Epithelial cell of proximal tubule (primary cell): Measurements from ENCODE around the gene CD82. TPM values are rescaled to one million over a fixed set of nuclear protein-coding genes. Genes with fewer than 3 reads are reported as not detected.
A peak's percentile ranks its signal among the peaks of the same experiment; 100 is the strongest.

Experiments
- DNase-seq: peaks from one replicate; pipeline ENCODE4 v3.0.0-alpha.2; 2011; ENCODE audit warnings: low read depth
- H3K4me3 ChIP-seq: 2 replicates; pipeline ENCODE4 v1.5.1; 2011; ENCODE audit warnings: low read depth, mild to moderate bottlenecking, low read length
- CTCF ChIP-seq: conservative IDR thresholded peaks from 2 replicates; pipeline ENCODE4 v1.5.1; 2012; ENCODE audit warnings: low read depth, mild to moderate bottlenecking, low read length
- total RNA-seq: library from RNA; depleted of rRNA; stranded (reverse); fragments of >200 nt; gene quantifications from 2 replicates; pipeline ENCODE4 v1.2.3, GENCODE V29; 2015

CD82 gene
- total RNA-seq, 1 donor from 2014 or later, result 14.2 TPM

- no peak for TF ChIP-seq CTCF
- DNase-seq, result no peak
- H3K4me3 ChIP-seq, result no peak overlapping the region
These were observed 1.8 kb upstream of the CD82 start for GRCh38 chr11:44563711-44564110.

GRCh38 chr11:44564166-44564565 lies 1.3 kb upstream of the CD82 start:
- H3K4me3 ChIP-seq, result peak overlapping the region; percentile 62
- TF ChIP-seq CTCF, result no peak
- DNase-seq, result no peak

- no peak for TF ChIP-seq CTCF
- peak overlapping the region; percentile 62 for H3K4me3 ChIP-seq
- DNase-seq, result peak; percentile 50
These were observed 723 bp upstream of the CD82 start for GRCh38 chr11:44564670-44565210.

GRCh38 chr11:44565953-44566949 lies 788 bp downstream of the CD82 start:
- DNase-seq, result no peak
- TF ChIP-seq CTCF, result no peak
- H3K4me3 ChIP-seq, result peak overlapping the region; percentile 78

GRCh38 chr11:44566952-44567875 lies 1.8 kb downstream of the CD82 start:
- no peak for DNase-seq
- no peak overlapping the region for H3K4me3 ChIP-seq
- TF ChIP-seq CTCF, result peak; percentile 29

- TF ChIP-seq CTCF, result no peak
- no peak overlapping the region for H3K4me3 ChIP-seq
- no peak for DNase-seq
These were observed 2.4 kb downstream of the CD82 start for GRCh38 chr11:44567876-44568256.
